GM18519 (cell line): ENCODE data around the gene OR52E8.

Experiments used
- ATAC-seq: cut with Tn5 transposase; IDR thresholded peaks from one replicate; pipeline ENCODE4 v1.9.1; 2021; ENCODE audit warnings: mild to moderate bottlenecking, moderate library complexity; ENCODE audit not compliant: unreplicated experiment, low FRiP score

Gene OR52E8

DNA sequence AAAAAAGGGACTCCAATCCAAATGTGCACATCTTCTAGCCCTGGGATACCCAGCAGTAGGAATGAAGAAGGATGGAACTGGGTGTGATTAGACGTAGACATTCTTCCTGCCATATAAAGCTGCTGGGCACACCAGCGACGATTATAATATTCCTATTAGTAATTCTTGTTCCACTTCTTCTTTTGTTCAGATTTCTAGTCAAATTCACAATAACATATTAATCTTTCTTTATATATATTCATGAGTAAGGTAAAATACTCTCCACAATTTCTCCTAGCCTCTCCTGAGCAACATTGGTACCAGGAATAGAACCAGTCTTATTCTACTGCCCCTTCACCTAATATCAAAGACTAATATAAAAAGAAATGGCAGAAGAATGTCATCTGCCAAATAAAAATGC, at the start of gene OR52E8:
Gene OR52E8 (minus strand): TSS at position 101 of the 400 bp plus-strand sequence. CDS start 0 bp downstream, at position 101.
- ATAC-seq, result no peak

GRCh38 chr11:5899534-5899933, 42.0 kb upstream of the OR52E8 start:
- ATAC-seq, result no peak

- ATAC-seq, result no peak
These were observed 35.4 kb upstream of the OR52E8 start, which contains the start of gene OR52E5 for GRCh38 chr11:5892908-5893307. OR52E5 (plus strand) TSS chr11:5893208; CDS start chr11:5900777, 7,569 bp downstream.

- ATAC-seq, result peak; percentile 42
These were observed 33.8 kb upstream of the OR52E8 start for GRCh38 chr11:5891216-5891800.

GRCh38 chr11:5887661-5888060, 30.2 kb upstream of the OR52E8 start:
- ATAC-seq, result no peak

GRCh38 chr11:5887172-5887571, 29.7 kb upstream of the OR52E8 start:
- ATAC-seq, result no peak

DNA sequence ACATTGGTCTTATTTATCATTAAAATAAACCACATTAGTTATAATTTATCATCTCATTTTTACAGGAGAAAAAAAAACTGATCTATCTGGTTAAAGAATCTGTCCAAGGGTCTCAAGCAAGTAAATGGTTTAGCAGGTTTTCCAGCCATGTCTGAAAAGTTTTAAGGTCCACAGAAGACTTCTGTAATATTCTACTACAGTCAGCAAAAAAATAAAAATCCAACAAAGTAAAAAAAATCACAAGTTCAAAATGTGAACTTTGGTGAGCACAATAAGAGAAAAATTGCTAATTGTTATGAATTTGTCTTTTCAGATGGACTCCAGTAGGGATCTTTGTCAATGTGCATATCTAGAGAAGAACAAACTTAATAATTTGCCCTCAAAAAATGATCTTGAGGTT, 24.3 kb upstream of the OR52E8 start:
- ATAC-seq, result no peak

GRCh38 chr11:5880329-5880728, 22.8 kb upstream of the OR52E8 start, which contains the start of gene OR52E4:
OR52E4 (plus strand) TSS chr11:5880629; CDS start chr11:5884293, 3,664 bp downstream.
- ATAC-seq, result no peak

GRCh38 chr11:5878564-5878963, 21.1 kb upstream of the OR52E8 start:
- no peak for ATAC-seq

DNA sequence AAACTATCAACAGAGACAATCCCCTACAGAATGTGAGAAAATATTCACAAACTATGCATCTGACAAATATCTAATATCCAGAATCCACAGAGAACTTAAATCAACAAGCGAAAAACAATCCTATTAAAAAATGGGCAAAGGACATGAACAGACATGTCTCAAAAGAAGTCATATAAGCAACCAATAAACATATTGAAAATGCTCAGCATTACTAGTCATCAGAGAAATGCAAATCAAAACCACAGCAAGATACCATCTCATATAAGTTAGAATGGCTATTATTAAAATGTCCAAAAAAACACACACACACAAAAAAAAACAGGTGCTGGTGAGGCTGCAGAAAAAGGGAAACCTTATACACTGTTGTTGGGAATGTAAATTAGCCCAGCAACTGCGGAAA, 8.3 kb upstream of the OR52E8 start:
- no peak for ATAC-seq

GRCh38 chr11:5851002-5851401, 6.5 kb downstream of the OR52E8 start:
- no peak for ATAC-seq

- ATAC-seq, result no peak
These were observed 9.8 kb downstream of the OR52E8 start for GRCh38 chr11:5847711-5848110.

- no peak for ATAC-seq
These were observed 10.8 kb downstream of the OR52E8 start for GRCh38 chr11:5846701-5847100.

DNA sequence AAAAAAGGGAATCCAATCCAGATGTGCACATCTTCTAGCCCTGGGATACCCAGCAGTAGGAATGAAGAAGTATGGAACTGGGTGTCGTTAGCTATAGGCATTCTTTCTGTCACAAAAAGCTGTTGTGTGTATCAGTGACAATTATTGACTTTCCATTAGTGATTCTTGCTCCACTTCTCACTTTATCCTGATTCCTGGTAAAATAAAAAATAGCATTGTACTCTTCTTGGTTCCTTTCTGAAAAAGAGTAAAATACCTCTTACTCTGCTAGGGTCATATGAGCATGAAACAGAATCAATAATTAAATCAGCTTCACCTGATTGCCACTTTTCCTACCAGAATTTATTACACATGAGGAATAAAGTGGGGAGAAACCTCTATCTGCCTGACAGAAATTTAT, 15.7 kb downstream of the OR52E8 start, which contains the start of gene OR52E6:
Gene OR52E6 (minus strand): TSS at position 101 of the 400 bp plus-strand sequence. CDS start 0 bp downstream, at position 101.
- ATAC-seq, result no peak

- ATAC-seq, result no peak
These were observed 19.8 kb downstream of the OR52E8 start for GRCh38 chr11:5837695-5838094.

DNA sequence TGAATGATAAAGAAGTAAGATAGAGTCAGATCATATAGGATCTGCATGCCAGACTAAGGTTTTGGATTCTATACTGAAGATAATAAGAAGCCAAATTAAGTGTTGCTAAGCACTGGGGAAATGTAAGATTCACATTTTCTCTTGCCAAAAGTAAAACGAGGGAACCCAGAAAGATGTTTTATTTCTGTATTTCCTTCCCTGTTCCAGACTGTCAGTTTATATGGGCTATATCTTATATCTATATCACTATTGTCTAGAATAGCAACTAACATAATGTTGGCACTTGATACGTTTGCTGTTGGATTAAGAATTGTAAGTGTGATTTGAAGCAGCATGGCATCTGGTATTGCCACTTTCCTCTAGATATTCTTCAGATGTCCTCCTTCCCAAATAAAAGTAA, 24.0 kb downstream of the OR52E8 start:
- ATAC-seq, result no peak

DNA sequence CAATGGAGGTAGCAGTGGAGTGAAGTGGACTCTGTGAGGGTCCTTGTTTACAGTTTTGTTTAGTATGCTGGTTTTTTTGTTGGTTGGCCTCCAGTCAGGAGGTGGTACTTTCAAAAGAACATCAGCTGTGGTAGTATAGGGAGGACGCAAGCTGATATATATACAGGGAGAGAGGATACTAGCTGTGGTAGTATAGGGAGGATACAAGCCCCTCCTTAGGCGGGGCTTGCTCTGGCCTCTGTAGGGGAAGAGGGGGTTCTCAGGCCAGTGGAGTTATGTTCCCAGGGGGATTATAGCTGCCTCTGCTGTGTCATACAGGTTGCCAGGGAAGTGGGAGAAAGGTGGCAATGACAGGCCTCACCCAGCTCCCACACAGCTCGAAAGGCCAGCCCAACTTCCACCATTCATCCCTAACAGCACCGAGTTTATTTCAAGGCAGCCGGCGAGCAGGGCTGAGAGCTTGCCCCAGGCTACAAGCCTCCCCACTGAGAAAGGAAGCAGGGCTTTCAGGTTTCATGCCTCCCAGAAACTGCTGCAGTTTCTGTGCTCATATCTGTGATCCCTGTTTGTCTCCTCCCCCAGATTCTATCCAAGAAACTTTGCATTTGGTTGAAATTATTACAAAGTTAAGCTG, 26.2 kb downstream of the OR52E8 start:
- no peak for ATAC-seq

GRCh38 chr11:5818245-5818886, 39.1 kb downstream of the OR52E8 start:
- peak; percentile 32 for ATAC-seq

- ATAC-seq, result no peak
These were observed 42.0 kb downstream of the OR52E8 start for GRCh38 chr11:5815534-5815933.

GRCh38 chr11:5809905-5810795, 47.3 kb downstream of the OR52E8 start:
- ATAC-seq, result no peak

GRCh38 chr11:5809122-5809519, 48.4 kb downstream of the OR52E8 start:
- no peak for ATAC-seq
